Measurements from ENCODE around the gene SEPTIN7. TPM values are rescaled to one million over a fixed set of nuclear protein-coding genes. Genes with fewer than 3 reads are reported as not detected.
"Not testable (repeated sequence)": the region's sequence is repeated elsewhere in the genome, so short reads cannot be mapped to it uniquely, and the experiment has no call there.

The SEPTIN7 gene
- total RNA-seq, 1 experiment from 2014 or later: 295 TPM

DNA sequence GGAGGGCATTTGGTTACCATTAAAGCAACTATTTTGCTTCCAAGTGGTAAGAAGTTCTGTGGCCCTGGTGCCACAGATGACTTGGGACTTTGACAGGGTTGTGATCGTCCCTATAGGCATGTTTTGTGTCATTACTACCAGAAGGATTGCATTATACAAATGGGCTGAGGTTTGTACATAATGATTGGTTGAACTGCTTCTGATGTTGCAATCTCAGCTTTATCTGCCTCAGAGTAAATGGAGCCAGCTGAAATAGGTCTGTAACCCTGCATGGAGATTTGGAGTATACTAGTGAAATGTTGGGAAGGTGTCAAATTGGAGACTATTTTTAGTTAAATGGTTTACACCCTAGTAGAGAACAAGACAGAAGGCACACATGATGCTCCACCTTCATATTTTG lies 46.1 kb upstream of the SEPTIN7 start:
- CTCF ChIA-PET: no interaction called here
- intact Hi-C loops (cut with micrococcal nuclease; ENCODE audit: unreplicated experiment): no loop called here
- BruUV-seq (replicated peaks): no TSS peak

DNA sequence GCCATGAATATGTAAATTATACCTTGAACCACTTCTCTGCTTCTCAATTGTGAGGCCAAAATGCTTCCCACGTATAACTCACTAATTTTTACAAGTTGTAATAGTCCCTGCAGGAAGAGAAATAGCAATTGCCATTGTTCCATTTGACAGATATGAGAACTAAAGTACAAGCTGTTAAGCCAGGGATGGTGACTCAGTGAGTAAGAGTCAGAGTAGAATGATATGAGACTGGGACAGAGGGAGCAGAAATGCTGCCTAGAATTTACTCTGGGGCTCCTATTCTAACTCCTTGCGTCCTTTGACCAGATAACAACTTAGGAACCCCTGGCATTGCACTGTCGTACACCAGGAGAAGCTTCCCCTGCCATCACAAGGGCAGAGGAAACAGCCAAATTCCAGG lies 45.1 kb upstream of the SEPTIN7 start:
- intact Hi-C loops (cut with micrococcal nuclease; ENCODE audit: unreplicated experiment): no loop called here
- H3K4me1 ChIP-seq (ENCODE audit: insufficient read depth, low read length, poor library complexity, severe bottlenecking): peaks cover 28% of the 10 kb centered on the region
- CTCF ChIA-PET: no interaction called here
- no peak for DNase-seq (ENCODE audit: low spot score)
- no peaks in the 10 kb centered on the region for H3K9me3 ChIP-seq (ENCODE audit: low read depth, low read length, poor library complexity, severe bottlenecking)
- no peak overlapping the region for H3K4me3 ChIP-seq (ENCODE audit: low read depth, low read length, poor library complexity, severe bottlenecking)
- no peak for TF ChIP-seq EZH2 (IDR thresholded peaks at IDR 0.05; ENCODE audit: borderline replicate concordance, low read depth, low read length, poor library complexity, severe bottlenecking)
- TF ChIP-seq, protein P1, sequence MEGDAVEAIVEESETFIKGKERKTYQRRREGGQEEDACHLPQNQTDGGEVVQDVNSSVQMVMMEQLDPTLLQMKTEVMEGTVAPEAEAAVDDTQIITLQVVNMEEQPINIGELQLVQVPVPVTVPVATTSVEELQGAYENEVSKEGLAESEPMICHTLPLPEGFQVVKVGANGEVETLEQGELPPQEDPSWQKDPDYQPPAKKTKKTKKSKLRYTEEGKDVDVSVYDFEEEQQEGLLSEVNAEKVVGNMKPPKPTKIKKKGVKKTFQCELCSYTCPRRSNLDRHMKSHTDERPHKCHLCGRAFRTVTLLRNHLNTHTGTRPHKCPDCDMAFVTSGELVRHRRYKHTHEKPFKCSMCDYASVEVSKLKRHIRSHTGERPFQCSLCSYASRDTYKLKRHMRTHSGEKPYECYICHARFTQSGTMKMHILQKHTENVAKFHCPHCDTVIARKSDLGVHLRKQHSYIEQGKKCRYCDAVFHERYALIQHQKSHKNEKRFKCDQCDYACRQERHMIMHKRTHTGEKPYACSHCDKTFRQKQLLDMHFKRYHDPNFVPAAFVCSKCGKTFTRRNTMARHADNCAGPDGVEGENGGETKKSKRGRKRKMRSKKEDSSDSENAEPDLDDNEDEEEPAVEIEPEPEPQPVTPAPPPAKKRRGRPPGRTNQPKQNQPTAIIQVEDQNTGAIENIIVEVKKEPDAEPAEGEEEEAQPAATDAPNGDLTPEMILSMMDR (conservative IDR thresholded peaks at IDR 0.05; ENCODE audit: low read depth, low read length): no peak
- H3K27me3 ChIP-seq (replicated peaks; ENCODE audit: insufficient read depth, low read depth, low read length, poor library complexity): no peaks in the 10 kb centered on the region
- no TSS peak for BruUV-seq (replicated peaks)
- POLR2A ChIA-PET (ENCODE audit: low non-redundant PET): no interaction called here
- H3K36me3 ChIP-seq (ENCODE audit: insufficient read depth, low read length, poor library complexity, severe bottlenecking): no peaks in the 10 kb centered on the region
- no peak overlapping the region for H3K27ac ChIP-seq (ENCODE audit: low read depth, low read length, poor library complexity, severe bottlenecking)

More for the DNA sequence above, 46.1 kb upstream of the SEPTIN7 start:
- POLR2A ChIA-PET (ENCODE audit: low non-redundant PET): no interaction called here
- H3K4me3 ChIP-seq (ENCODE audit: low read depth, low read length, poor library complexity, severe bottlenecking): no peak overlapping the region
- H3K9me3 ChIP-seq (ENCODE audit: low read depth, low read length, poor library complexity, severe bottlenecking): no peaks in the 10 kb centered on the region
- H3K36me3 ChIP-seq (ENCODE audit: insufficient read depth, low read length, poor library complexity, severe bottlenecking): no peaks in the 10 kb centered on the region
- peak overlapping the region; percentile 41 for H3K27ac ChIP-seq (ENCODE audit: low read depth, low read length, poor library complexity, severe bottlenecking)
- TF ChIP-seq, protein P1 (conservative IDR thresholded peaks at IDR 0.05; ENCODE audit: low read depth, low read length): no peak
- TF ChIP-seq EZH2 (IDR thresholded peaks at IDR 0.05; ENCODE audit: borderline replicate concordance, low read depth, low read length, poor library complexity, severe bottlenecking): no peak
- H3K4me1 ChIP-seq (ENCODE audit: insufficient read depth, low read length, poor library complexity, severe bottlenecking): peaks cover 28% of the 10 kb centered on the region
- no peaks in the 10 kb centered on the region for H3K27me3 ChIP-seq (replicated peaks; ENCODE audit: insufficient read depth, low read depth, low read length, poor library complexity)
- DNase-seq (ENCODE audit: low spot score): peak; percentile 44

DNA sequence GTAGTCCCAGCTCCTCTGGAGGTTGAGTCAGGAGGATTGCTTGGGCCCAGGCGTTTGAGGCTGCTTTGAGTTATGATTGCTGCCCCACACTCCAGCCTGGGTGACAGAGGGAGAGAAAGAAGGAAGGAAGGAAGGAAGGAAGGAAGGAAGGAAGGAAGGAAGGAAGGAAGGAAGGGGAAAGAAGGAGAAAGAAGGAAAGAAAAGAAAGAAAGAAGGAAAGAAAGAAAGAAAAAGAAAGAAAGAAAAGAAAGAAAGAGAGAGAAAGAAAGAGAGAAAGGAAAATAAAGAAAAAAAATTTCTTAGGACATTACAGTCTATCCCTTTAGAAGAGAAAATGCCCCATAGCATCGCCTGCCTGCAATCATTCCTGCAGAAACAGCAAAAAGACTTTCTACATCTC lies 44.4 kb upstream of the SEPTIN7 start:
- CTCF ChIA-PET; BruUV-seq (replicated peaks); DNase-seq (ENCODE audit: low spot score); H3K27ac ChIP-seq (ENCODE audit: low read depth, low read length, poor library complexity, severe bottlenecking); POLR2A ChIA-PET (ENCODE audit: low non-redundant PET); H3K36me3 ChIP-seq (ENCODE audit: insufficient read depth, low read length, poor library complexity, severe bottlenecking); H3K4me3 ChIP-seq (ENCODE audit: low read depth, low read length, poor library complexity, severe bottlenecking); H3K27me3 ChIP-seq (replicated peaks; ENCODE audit: insufficient read depth, low read depth, low read length, poor library complexity); H3K9me3 ChIP-seq (ENCODE audit: low read depth, low read length, poor library complexity, severe bottlenecking); intact Hi-C loops (cut with micrococcal nuclease; ENCODE audit: unreplicated experiment): not testable (repeated sequence)
- peaks cover 31% of the 10 kb centered on the region for H3K4me1 ChIP-seq (ENCODE audit: insufficient read depth, low read length, poor library complexity, severe bottlenecking)

DNA sequence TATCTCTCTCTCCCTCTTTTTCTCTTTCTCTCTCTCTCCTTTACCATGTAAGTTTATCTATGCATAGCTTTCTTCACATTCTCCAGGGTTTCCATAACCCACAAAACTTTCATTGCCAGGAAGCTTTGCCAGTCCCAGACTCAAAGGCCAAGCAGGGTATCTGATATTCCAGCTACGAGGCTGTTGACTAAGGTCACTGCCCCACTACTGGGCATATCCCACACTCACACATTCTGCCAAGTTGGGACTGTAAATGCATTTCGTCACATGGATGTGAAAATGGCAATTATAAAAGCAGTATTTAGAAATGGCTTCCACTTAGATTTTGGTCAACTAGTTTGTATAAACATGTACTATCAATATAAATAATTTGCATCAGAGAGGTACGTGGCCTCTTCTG lies 43.3 kb upstream of the SEPTIN7 start:
- no peak for DNase-seq (ENCODE audit: low spot score)
- peaks cover 42% of the 10 kb centered on the region for H3K4me1 ChIP-seq (ENCODE audit: insufficient read depth, low read length, poor library complexity, severe bottlenecking)
- TF ChIP-seq, protein P1 (conservative IDR thresholded peaks at IDR 0.05; ENCODE audit: low read depth, low read length): no peak
- no peak for TF ChIP-seq EZH2 (IDR thresholded peaks at IDR 0.05; ENCODE audit: borderline replicate concordance, low read depth, low read length, poor library complexity, severe bottlenecking)
- POLR2A ChIA-PET (ENCODE audit: low non-redundant PET): no interaction called here
- H3K27ac ChIP-seq (ENCODE audit: low read depth, low read length, poor library complexity, severe bottlenecking): no peak overlapping the region
- no peaks in the 10 kb centered on the region for H3K36me3 ChIP-seq (ENCODE audit: insufficient read depth, low read length, poor library complexity, severe bottlenecking)
- intact Hi-C loops (cut with micrococcal nuclease; ENCODE audit: unreplicated experiment): no loop called here
- CTCF ChIA-PET: no interaction called here
- H3K9me3 ChIP-seq (ENCODE audit: low read depth, low read length, poor library complexity, severe bottlenecking): no peaks in the 10 kb centered on the region
- BruUV-seq (replicated peaks): no TSS peak
- H3K27me3 ChIP-seq (replicated peaks; ENCODE audit: insufficient read depth, low read depth, low read length, poor library complexity): no peaks in the 10 kb centered on the region
- no peak overlapping the region for H3K4me3 ChIP-seq (ENCODE audit: low read depth, low read length, poor library complexity, severe bottlenecking)

Measured in A673 (cell line).